Heart left ventricle (tissue), 16 donors: ENCODE results near the gene UBALD1. TPM values are rescaled to one million over a fixed set of nuclear protein-coding genes. Genes with fewer than 3 reads are reported as not detected.
A peak's percentile ranks its signal among the peaks of the same experiment; 100 is the strongest.

Experiments
- ATAC-seq, 4 donors: fragments of 200-7000 bp; cut with Tn5 transposase; one replicate each; pipeline ENCODE4 v1.9.1; 2020 to 2022; ENCODE audit warnings: moderate library complexity in 4 of 4, mild to moderate bottlenecking in 3 of 4, moderate number of reproducible peaks in 1 of 4
- DNase-seq, 5 donors: peaks; one replicate each; pipeline ENCODE4 v3.0.0-alpha.2; 2020
- H3K27ac ChIP-seq, 12 donors: fragments of 200-600 bp; sonication (generic) in 4 of 12; one replicate each; pipeline versions ENCODE4 v1.5.0 to v1.8.0; 2016 to 2022; ENCODE audit warnings: mild to moderate bottlenecking in 2 of 12
- H3K27me3 ChIP-seq, 9 donors: fragments of 200-600 bp; sonication (generic) in 2 of 9; one replicate each; pipeline versions ENCODE4 v1.5.1 to v1.8.0; 2016 to 2022; ENCODE audit warnings: mild to moderate bottlenecking in 3 of 9
- H3K36me3 ChIP-seq, 9 donors: fragments of 200-600 bp; sonication (generic) in 2 of 9; one replicate each; pipeline versions ENCODE4 v1.5.0 to v1.8.0; 2018 to 2022; ENCODE audit warnings: mild to moderate bottlenecking in 2 of 9
- H3K4me1 ChIP-seq, 12 donors: fragments of 200-600 bp; sonication (generic) in 4 of 12; one replicate each; pipeline versions ENCODE4 v1.5.0 to v1.8.0; 2016 to 2022; ENCODE audit warnings: mild to moderate bottlenecking in 3 of 12
- H3K4me3 ChIP-seq, 12 donors: fragments of 200-600 bp; sonication (generic) in 4 of 12; one replicate each; pipeline versions ENCODE4 v1.5.0 to v1.8.0; 2017 to 2022; ENCODE audit warnings: mild to moderate bottlenecking in 9 of 12, moderate library complexity in 4 of 12
- H3K9me3 ChIP-seq, 12 donors: fragments of 200-600 bp; sonication (generic) in 4 of 12; one replicate each; pipeline versions ENCODE4 v1.5.0 to v1.8.0; 2016 to 2022; ENCODE audit warnings: mild to moderate bottlenecking in 1 of 12
- POLR2A ChIP-seq, 2 donors: fragments of 450-650 bp; IDR thresholded peaks; one replicate each; pipeline ENCODE4 v1.6.1; 2017; ENCODE audit warnings: antibody characterized with exemption in 2 of 2, mild to moderate bottlenecking in 2 of 2, moderate library complexity in 2 of 2
- whole genome bisulfite sequencing, 4 donors: extraction: QIAGEN DNeasy Blood & Tissue Kit in 2 of 4; methylation state at CpG; one replicate each; pipeline versions ENCODE4 v1.1.5 to v1.1.7; 2013 to 2018; 5-methylcytosine and 5-hydroxymethylcytosine counted together
- intact Hi-C, 10 donors: fragments of 100-400 bp; cut with DNase I; formaldehyde crosslinking; loops; one replicate each; pipeline versions ENCODE4 v1.11.1 to v1.14.2; 2022
- polyA plus RNA-seq, 2 donors: library from polyadenylated mRNA; stranded (reverse); fragments of 200-250 nt; gene quantifications; one replicate each; pipeline ENCODE4 v1.2.3, GENCODE V29; 2013
- total RNA-seq, 9 donors: library from RNA; depleted of rRNA in 2 of 9; stranded (reverse); fragments of >200 nt in 2 of 9; fragmentation: NEBNext Ultra II Directional in 3 of 9; extraction: Animal tissue kit (Norgen Biotek cat#: 25700) in 3 of 9; gene quantifications; one replicate each; pipeline versions ENCODE4 v1.1.0 to v1.2.4, GENCODE V29; 2016 to 2023
- TF ChIP-seq, protein P1 (sequence below), 12 donors: fragments of 200-600 bp; sonication (generic) in 4 of 12; IDR thresholded peaks; one replicate each; pipeline versions ENCODE4 v1.5.0 to v1.8.0; 2018 to 2022; ENCODE audit warnings: antibody characterized with exemption in 12 of 12, mild to moderate bottlenecking in 5 of 12
- donor health status: ischemic (EF 13 %, LVEDD 7.1; RV severe dilation, severe dysfunction).
- donor health status: healthy with polysubstance abuse.
- donor health status: DM: no; HTN: yes; CAD: no.
- donor health status: DM: no; HTN: no; CAD: no.
- donor health status: ischemic (EF 25% LVEDD 6.9; RV normal size, moderate dysfunction).
- donor health status: ischemic (EF 25% LVEDD 5.7; RV mildly dilated, moderate dysfunction).
- donor health status: healthy.
- donor health status: DM: yes; HTN: yes; CAD: no.
- donor health status: ischemic (EF 35%, LVEDD 5.7; RV mildly dilated, moderate dysfunction).
- donor health status: nonischemic (EF 11% LVEDD 7.7; RV severe dilation, severe dysfunction).
- donor health status: DM: yes; HTN: yes; CAD: no.
- donor health status: PGD.
- donor health status: ischemic (EF 29% LVEDD 5.4; RV normal size, mild dysfunction).
- donor health status: nonischemic (EF 23%, LVEDD 6.1; RV moderate dilation, normal function).

Gene UBALD1
- total and polyA plus RNA-seq, 11 donors, result 9.1 to 38.9 (median 19.4) TPM

DNA sequence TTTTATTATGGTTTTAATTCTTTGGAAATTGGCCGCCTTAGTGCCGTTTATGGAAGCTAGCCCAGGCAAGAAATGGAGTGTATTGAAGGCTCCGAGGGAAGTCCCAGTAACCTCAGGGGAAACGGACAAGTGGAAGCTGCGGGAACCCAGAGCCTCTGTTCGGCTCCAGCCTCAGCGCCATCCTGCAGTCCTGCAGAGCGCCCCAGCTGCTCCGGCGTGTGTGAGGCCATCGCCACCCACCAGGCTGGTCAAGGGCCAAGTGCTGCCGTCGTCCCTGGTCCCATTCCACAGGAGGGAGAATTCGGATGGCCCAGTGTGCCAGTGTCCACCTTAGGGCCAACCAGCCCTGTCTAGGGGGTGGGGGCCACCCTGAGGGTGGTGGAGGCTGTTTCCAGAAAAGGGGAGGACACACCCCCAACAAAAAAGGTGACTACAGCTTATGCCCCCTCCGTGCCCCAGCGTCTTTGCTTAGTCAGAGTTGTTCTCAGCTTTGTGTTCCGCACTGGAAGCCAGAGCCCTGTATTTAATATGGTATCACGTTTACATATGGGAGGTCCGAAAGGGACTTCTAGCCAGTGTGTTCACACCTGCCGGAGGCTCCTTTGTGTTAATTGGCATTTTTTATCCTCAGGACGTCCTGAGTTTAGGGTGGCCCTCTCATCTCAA is 22.9 kb upstream of the UBALD1 start:
- ATAC-seq (no peak), DNase-seq (no peak)
- intact Hi-C loops, result no loop called here
- no peaks in the 10 kb centered on the region for H3K9me3 ChIP-seq
- H3K27ac ChIP-seq, result no peak overlapping the region
- peaks cover 0 to 21% (median 7%) of the 10 kb centered on the region in 9 donors for H3K36me3 ChIP-seq
- no peak for TF ChIP-seq POLR2A (IDR thresholded peaks at IDR 0.05)
- TF ChIP-seq, protein P1, sequence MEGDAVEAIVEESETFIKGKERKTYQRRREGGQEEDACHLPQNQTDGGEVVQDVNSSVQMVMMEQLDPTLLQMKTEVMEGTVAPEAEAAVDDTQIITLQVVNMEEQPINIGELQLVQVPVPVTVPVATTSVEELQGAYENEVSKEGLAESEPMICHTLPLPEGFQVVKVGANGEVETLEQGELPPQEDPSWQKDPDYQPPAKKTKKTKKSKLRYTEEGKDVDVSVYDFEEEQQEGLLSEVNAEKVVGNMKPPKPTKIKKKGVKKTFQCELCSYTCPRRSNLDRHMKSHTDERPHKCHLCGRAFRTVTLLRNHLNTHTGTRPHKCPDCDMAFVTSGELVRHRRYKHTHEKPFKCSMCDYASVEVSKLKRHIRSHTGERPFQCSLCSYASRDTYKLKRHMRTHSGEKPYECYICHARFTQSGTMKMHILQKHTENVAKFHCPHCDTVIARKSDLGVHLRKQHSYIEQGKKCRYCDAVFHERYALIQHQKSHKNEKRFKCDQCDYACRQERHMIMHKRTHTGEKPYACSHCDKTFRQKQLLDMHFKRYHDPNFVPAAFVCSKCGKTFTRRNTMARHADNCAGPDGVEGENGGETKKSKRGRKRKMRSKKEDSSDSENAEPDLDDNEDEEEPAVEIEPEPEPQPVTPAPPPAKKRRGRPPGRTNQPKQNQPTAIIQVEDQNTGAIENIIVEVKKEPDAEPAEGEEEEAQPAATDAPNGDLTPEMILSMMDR (IDR thresholded peaks at IDR 0.05), result no peak
- 83 to 91% (median 88%) methylated on average over 19 to 21 of the region's 21 CpGs for WGBS, 4 donors
- H3K27me3 ChIP-seq, result no peaks in the 10 kb centered on the region
- no peak overlapping the region for H3K4me3 ChIP-seq
- peaks cover 0 to 27% (median 8%) of the 10 kb centered on the region in 12 donors for H3K4me1 ChIP-seq

DNA sequence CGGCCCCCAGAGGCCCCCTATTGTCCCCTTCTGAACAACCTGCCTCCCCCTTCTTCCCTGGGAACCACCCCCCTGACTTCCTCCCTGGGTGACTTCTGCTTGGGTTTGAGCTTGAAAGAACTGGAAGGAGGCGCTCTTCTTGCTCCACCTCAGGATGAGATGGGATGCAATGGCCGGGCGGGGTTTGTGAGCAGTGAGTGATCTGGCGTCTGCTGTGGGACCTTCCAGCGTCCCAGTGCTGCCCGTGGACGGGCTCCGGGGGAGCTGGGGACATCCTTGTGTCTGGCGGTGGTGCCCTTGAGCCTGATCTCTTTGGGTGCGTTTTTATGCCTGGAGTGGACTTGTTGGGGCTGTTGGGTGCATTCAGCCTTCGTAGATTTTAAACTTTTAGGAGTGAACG is 21.5 kb upstream of the UBALD1 start:
- Histone ChIP-seq H3K4me1 (peaks cover 0 to 21% (median 8%) of the 10 kb centered on the region in 12 donors), H3K36me3 (peaks cover 0 to 24% (median 7%) of the 10 kb centered on the region in 9 donors), H3K9me3 (peaks cover 0 to 11% (median 0%) of the 10 kb centered on the region in 12 donors), H3K27me3 (no peaks in the 10 kb centered on the region), H3K4me3 (no peak overlapping the region), H3K27ac (no peak overlapping the region)
- intact Hi-C loops, result no loop called here
- 89 to 95% (median 91%) methylated on average over 4 to 13 of the region's 13 CpGs for WGBS, 4 donors
- DNase-seq, result no peak
- no peak for TF ChIP-seq POLR2A (IDR thresholded peaks at IDR 0.05)
- TF ChIP-seq, protein P1 (IDR thresholded peaks at IDR 0.05), result no peak
- no peak for ATAC-seq

DNA sequence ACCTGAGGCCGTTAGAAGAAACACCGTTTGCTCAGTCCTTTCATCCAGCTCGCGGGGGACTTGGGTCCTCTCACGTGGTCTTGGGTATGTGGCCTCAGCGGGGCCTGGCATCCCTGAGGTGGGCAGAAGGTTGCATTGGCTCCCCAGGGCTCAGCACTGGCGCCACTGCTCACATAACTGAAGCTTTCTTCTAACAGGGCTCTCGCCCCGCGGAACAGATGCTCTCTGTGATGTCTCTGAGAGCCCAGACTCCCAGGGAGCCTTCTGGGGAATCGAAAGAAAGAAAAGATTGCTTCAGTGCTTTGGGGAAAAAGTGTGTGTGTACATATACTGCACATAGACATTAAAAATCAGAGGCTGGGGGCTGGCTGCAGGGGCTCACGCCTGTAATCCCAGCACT is 20.1 kb upstream of the UBALD1 start:
- peaks cover 0 to 11% (median 0%) of the 10 kb centered on the region in 12 donors for H3K4me1 ChIP-seq
- H3K36me3 ChIP-seq, result peaks cover 0 to 26% (median 7%) of the 10 kb centered on the region in 9 donors
- peaks cover 0 to 16% (median 0%) of the 10 kb centered on the region in 12 donors for H3K9me3 ChIP-seq
- DNase-seq (no peak), ATAC-seq (peak in 1 of 4 donors; percentile 8)
- H3K27ac ChIP-seq, result no peak overlapping the region
- no peak overlapping the region for H3K4me3 ChIP-seq
- no peaks in the 10 kb centered on the region for H3K27me3 ChIP-seq
- no peak for TF ChIP-seq POLR2A (IDR thresholded peaks at IDR 0.05)
- TF ChIP-seq, protein P1 (IDR thresholded peaks at IDR 0.05), result no peak
- 92% methylated on average over 12 of the region's 12 CpGs for WGBS, 4 donors
- intact Hi-C loops, result no loop called here

DNA sequence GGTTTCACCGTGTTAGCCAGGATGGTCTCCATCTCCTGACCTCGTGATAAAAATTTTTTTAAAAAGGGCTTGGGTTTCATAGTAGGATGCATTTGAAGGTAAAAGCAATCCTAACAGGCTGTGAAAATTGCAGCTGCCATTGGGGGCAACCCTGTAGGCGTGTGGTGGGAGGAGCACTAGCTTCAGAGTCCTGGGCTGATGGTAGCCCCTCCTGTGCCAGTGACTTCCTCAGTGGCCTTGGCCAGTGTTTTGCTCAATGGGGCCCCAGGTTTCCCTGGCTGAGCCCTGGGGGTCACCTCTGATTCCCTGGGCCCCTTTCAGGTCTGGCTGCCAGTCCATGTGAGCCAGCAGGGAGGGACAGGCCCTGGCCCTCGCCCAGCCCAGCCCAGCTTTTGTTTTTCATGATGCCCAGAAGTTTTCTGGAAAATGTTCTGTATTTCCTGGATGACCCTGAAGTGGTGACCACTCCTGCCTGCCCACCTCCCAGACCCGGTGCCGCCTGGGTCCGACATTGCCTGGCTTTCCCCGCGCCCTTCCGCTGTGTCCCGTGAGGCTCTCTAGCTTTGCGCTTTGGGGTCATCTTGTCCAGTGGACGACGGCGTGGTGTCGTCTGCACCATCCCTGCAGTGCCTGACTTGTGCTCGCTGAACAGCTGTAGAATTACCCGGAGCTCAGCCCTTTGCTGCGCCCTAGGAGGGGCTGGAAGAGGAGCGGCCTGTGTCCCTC is 19.4 kb upstream of the UBALD1 start:
- intact Hi-C loops, result no loop called here
- Histone ChIP-seq H3K36me3 (peaks cover 0 to 26% (median 7%) of the 10 kb centered on the region in 9 donors), H3K27ac (no peak overlapping the region), H3K27me3 (no peaks in the 10 kb centered on the region), H3K4me3 (no peak overlapping the region), H3K4me1 (peaks cover 0 to 9% (median 0%) of the 10 kb centered on the region in 12 donors), H3K9me3 (peaks cover 0 to 16% (median 0%) of the 10 kb centered on the region in 12 donors)
- WGBS, 4 donors, result 89 to 93% (median 92%) methylated on average over 15 to 20 of the region's 20 CpGs
- ATAC-seq (peak in 2 of 4 donors; percentile 16 to 23), DNase-seq (no peak)
- TF ChIP-seq POLR2A (IDR thresholded peaks at IDR 0.05), result no peak
- TF ChIP-seq, protein P1 (IDR thresholded peaks at IDR 0.05), result no peak
